ENCODE measurements around the gene NECAP2. TPM values are rescaled to one million over a fixed set of nuclear protein-coding genes. Genes with fewer than 3 reads are reported as not detected.
"Not testable (repeated sequence)": the region's sequence is repeated elsewhere in the genome, so short reads cannot be mapped to it uniquely, and the experiment has no call there.

Gene NECAP2
- polyA plus RNA-seq, 4 donors = 64.2 to 72.9 (median 69.4) TPM

GRCh38 chr1:16491056-16491675 lies 50.6 kb downstream of the NECAP2 start:
- DNase-seq (ENCODE audit: low read depth in 4 of 4, low spot score in 3 of 4) = no peak

- not testable (repeated sequence) for DNase-seq (ENCODE audit: low read depth in 4 of 4, low spot score in 3 of 4)
These were observed 52.4 kb downstream of the NECAP2 start for GRCh38 chr1:16492937-16493336.

- not testable (repeated sequence) for DNase-seq (ENCODE audit: low read depth in 4 of 4, low spot score in 3 of 4)
These were observed 53.2 kb downstream of the NECAP2 start for GRCh38 chr1:16493731-16494130.

GRCh38 chr1:16497474-16497904 lies 57.0 kb downstream of the NECAP2 start:
- not testable (repeated sequence) for DNase-seq (ENCODE audit: low read depth in 4 of 4, low spot score in 3 of 4)

GRCh38 chr1:16498047-16498446 lies 57.5 kb downstream of the NECAP2 start:
- DNase-seq (ENCODE audit: low read depth in 4 of 4, low spot score in 3 of 4) = not testable (repeated sequence)

GRCh38 chr1:16498573-16499413 lies 58.3 kb downstream of the NECAP2 start:
- DNase-seq (ENCODE audit: low read depth in 4 of 4, low spot score in 3 of 4) = peak; percentile 79 to 85 (median 82)

GRCh38 chr1:16500466-16500865 lies 59.9 kb downstream of the NECAP2 start:
- not testable (repeated sequence) for DNase-seq (ENCODE audit: low read depth in 4 of 4, low spot score in 3 of 4)

- not testable (repeated sequence) for DNase-seq (ENCODE audit: low read depth in 4 of 4, low spot score in 3 of 4)
These were observed 60.5 kb downstream of the NECAP2 start for GRCh38 chr1:16500975-16501374.

- DNase-seq (ENCODE audit: low read depth in 4 of 4, low spot score in 3 of 4) = not testable (repeated sequence)
These were observed 60.9 kb downstream of the NECAP2 start for GRCh38 chr1:16501446-16501845.

GRCh38 chr1:16503494-16503893 lies 63.0 kb downstream of the NECAP2 start:
- DNase-seq (ENCODE audit: low read depth in 4 of 4, low spot score in 3 of 4) = no peak

- DNase-seq (ENCODE audit: low read depth in 4 of 4, low spot score in 3 of 4) = not testable (repeated sequence)
These were observed 65.3 kb downstream of the NECAP2 start for GRCh38 chr1:16505870-16506269.

- not testable (repeated sequence) for DNase-seq (ENCODE audit: low read depth in 4 of 4, low spot score in 3 of 4)
These were observed 66.0 kb downstream of the NECAP2 start for GRCh38 chr1:16506364-16507136.

GRCh38 chr1:16508861-16509445 lies 68.4 kb downstream of the NECAP2 start:
- DNase-seq (ENCODE audit: low read depth in 4 of 4, low spot score in 3 of 4) = not testable (repeated sequence)

Other genes starting within 250 kb of the NECAP2 start
- gene ARHGEF19, start 228.1 kb upstream of the NECAP2 start, polyA plus RNA-seq (ENCODE audit: insufficient read length in 4 of 4) = 10 to 100 TPM; 17.1 to 22.0 (median 20.8) TPM
- gene CPLANE2, start 203.5 kb upstream of the NECAP2 start, polyA plus RNA-seq (ENCODE audit: insufficient read length in 4 of 4) = 1 to 10 TPM; 4.0 to 7.6 (median 5.7) TPM
- 10 to 100 TPM; 21.1 to 24.8 (median 22.1) TPM for gene FBXO42, start 88.2 kb upstream of the NECAP2 start, polyA plus RNA-seq (ENCODE audit: insufficient read length in 4 of 4)
- 100 to 1,000 TPM; 114 to 121 (median 116) TPM for gene SZRD1, start 73.5 kb upstream of the NECAP2 start, polyA plus RNA-seq (ENCODE audit: insufficient read length in 4 of 4)
- under 1 TPM in 1 of 4 donors, not detected in 3; 0.17 TPM for gene SPATA21, start 3.3 kb upstream of the NECAP2 start, polyA plus RNA-seq (ENCODE audit: insufficient read length in 4 of 4)
- gene RNU1-1, start 73.6 kb downstream of the NECAP2 start, polyA plus RNA-seq (ENCODE audit: insufficient read length in 4 of 4) = not detected
- 100 to 1,000 TPM in 1 of 4 donors, 10 to 100 TPM in 3; 70.5 to 157 (median 88.6) TPM for gene NBPF1, start 172.8 kb downstream of the NECAP2 start, polyA plus RNA-seq (ENCODE audit: insufficient read length in 4 of 4)
- not detected for gene RNU1-3, start 226.2 kb downstream of the NECAP2 start, polyA plus RNA-seq (ENCODE audit: insufficient read length in 4 of 4)